Mammary epithelial cell (primary cell): ENCODE data around the gene NCKAP5.

Experiments
- CTCF ChIP-seq, 2 donors: IDR thresholded peaks in 1 of 2; conservative IDR thresholded peaks in 1 of 2; 2 replicates each; pipeline ENCODE4 v1.5.1; 2011 to 2012; ENCODE audit warnings: inconsistent platforms in 2 of 2, low read length in 2 of 2, mild to moderate bottlenecking in 2 of 2, control low read depth in 1 of 2, low read depth in 1 of 2; ENCODE audit not compliant: insufficient read depth in 1 of 2; ENCODE audit errors: extremely low read depth in 1 of 2
- EZH2 ChIP-seq: IDR thresholded peaks from 2 replicates; pipeline ENCODE4 v1.6.1; 2012; ENCODE audit warnings: low read length, inconsistent platforms, borderline replicate concordance

DNA sequence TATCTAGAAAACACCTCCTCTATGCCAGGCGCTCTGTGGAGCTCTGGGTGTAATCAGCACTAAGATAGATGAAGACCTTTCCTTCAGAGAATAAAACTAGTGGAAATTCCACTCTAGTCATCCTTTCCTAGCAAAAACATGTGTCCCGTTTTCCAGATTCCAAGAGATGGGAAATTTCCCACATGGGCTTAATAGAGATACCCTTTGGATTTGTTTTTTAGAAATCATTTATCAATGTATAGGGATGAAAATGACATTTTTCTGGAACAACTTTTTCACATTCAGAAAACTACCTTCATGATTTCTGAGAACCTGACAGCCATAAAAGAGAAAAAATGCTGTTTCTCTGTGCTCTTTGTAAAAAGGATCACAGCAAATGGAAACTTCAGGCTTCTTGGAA, 152.1 kb downstream of the NCKAP5 start:
- TF ChIP-seq CTCF (conservative IDR thresholded peaks at IDR 0.05 in 1 of 2, IDR thresholded peaks at IDR 0.05 in 1 of 2; ENCODE audit: extremely low read depth in 1 of 2, insufficient read depth in 1 of 2, low read depth in 1 of 2, low read length in 2 of 2) = no peak
- no peak for TF ChIP-seq EZH2
